Skeletal muscle satellite cell (primary cell): Measurements from ENCODE around the gene IRS2.

Experiments
- H3K27me3 ChIP-seq: 2 replicates; pipeline ENCODE4 v1.7.0; 2013; ENCODE audit warnings: low read length; ENCODE audit not compliant: control insufficient read depth, insufficient read depth
- H3K36me3 ChIP-seq: 2 replicates; pipeline ENCODE4 v1.7.0; 2013; ENCODE audit warnings: mild to moderate bottlenecking, control low read depth, low read length; ENCODE audit not compliant: insufficient read depth
- H3K4me1 ChIP-seq: 2 replicates; pipeline ENCODE4 v1.7.0; 2013; ENCODE audit warnings: low read length; ENCODE audit not compliant: control insufficient read depth, insufficient read depth
- H3K4me2 ChIP-seq: 2 replicates; pipeline ENCODE4 v1.7.0; 2013; ENCODE audit warnings: mild to moderate bottlenecking, low read length
- H3K4me3 ChIP-seq: 2 replicates; pipeline ENCODE4 v1.7.0; 2013; ENCODE audit warnings: low read length
- H3K9ac ChIP-seq: 2 replicates; pipeline ENCODE4 v1.7.0; 2013; ENCODE audit warnings: mild to moderate bottlenecking, low read depth, low read length, moderate library complexity
- H3K9me3 ChIP-seq: replicated peaks from 2 replicates; pipeline ENCODE4 v1.7.0; 2013; ENCODE audit warnings: mild to moderate bottlenecking, control low read depth, low read length

The IRS2 gene

GRCh38 chr13:109802936-109803335 is 16.6 kb upstream of the IRS2 start:
- no peaks in the 10 kb centered on the region for H3K36me3 ChIP-seq
- no peak overlapping the region for H3K9ac ChIP-seq
- no peaks in the 10 kb centered on the region for H3K4me1 ChIP-seq
- no peak overlapping the region for H3K4me2 ChIP-seq
- H3K9me3 ChIP-seq = no peaks in the 10 kb centered on the region
- no peaks in the 10 kb centered on the region for H3K27me3 ChIP-seq
- no peak overlapping the region for H3K4me3 ChIP-seq

DNA sequence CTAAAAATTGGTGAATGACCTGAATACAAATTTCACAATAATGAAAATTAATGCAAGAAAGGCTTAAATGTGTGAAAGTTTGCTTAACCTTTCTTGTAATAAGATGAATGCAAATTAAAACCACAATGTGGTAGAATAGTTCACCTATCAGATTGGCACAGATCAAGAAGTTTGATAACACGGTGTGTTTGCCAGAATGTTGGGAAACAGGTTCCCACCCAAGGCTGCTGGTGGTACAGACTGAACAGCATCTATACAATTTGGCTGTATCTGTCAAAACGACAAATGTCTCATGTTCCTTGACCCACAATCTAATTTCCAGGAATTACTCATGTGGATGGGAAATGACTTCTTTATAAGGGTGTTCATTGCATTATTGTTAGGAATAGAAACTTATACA is 8.6 kb upstream of the IRS2 start:
- Histone ChIP-seq H3K27me3 (no peaks in the 10 kb centered on the region), H3K4me2 (no peak overlapping the region), H3K4me3 (no peak overlapping the region), H3K36me3 (no peaks in the 10 kb centered on the region), H3K9ac (no peak overlapping the region), H3K9me3 (no peaks in the 10 kb centered on the region), H3K4me1 (peaks cover 15% of the 10 kb centered on the region)

- no peaks in the 10 kb centered on the region for H3K27me3 ChIP-seq
- no peak overlapping the region for H3K9ac ChIP-seq
- H3K4me1 ChIP-seq = peaks cover 23% of the 10 kb centered on the region
- H3K36me3 ChIP-seq = no peaks in the 10 kb centered on the region
- H3K9me3 ChIP-seq = no peaks in the 10 kb centered on the region
- no peak overlapping the region for H3K4me2 ChIP-seq
- no peak overlapping the region for H3K4me3 ChIP-seq
Measured at GRCh38 chr13:109794095-109794494, 7.7 kb upstream of the IRS2 start.

DNA sequence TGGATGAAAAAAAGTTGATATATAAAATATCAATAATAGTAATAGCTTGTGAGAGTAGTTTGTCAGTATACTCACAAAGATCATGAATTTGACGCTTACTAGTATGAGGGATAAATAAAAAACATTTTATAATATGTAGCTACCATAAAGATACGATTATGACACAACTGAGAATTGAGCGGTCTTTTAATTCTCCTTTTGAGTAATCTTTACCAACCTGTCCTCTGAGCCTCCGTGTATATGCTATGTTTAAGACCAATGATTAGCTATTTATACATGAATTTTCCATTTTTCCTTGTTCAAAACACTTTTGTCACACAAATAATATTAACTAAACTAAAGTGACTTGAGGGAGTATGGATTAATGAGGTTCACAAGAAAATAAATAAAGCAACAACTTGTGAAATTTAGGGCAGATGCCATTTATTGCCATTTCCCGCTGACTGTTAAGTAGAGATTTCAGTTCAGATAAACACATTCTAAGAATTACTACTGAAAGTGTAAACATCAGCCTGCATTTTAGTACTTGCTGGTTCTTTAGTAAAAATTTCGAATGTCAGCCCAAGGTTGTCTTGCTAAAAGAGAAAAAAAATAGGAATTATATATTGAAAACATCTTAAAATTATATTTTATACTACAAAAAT is 6.2 kb upstream of the IRS2 start:
- no peak overlapping the region for H3K9ac ChIP-seq
- no peaks in the 10 kb centered on the region for H3K9me3 ChIP-seq
- H3K4me3 ChIP-seq = no peak overlapping the region
- no peak overlapping the region for H3K4me2 ChIP-seq
- H3K27me3 ChIP-seq = no peaks in the 10 kb centered on the region
- H3K4me1 ChIP-seq = peaks cover 34% of the 10 kb centered on the region
- H3K36me3 ChIP-seq = no peaks in the 10 kb centered on the region

DNA sequence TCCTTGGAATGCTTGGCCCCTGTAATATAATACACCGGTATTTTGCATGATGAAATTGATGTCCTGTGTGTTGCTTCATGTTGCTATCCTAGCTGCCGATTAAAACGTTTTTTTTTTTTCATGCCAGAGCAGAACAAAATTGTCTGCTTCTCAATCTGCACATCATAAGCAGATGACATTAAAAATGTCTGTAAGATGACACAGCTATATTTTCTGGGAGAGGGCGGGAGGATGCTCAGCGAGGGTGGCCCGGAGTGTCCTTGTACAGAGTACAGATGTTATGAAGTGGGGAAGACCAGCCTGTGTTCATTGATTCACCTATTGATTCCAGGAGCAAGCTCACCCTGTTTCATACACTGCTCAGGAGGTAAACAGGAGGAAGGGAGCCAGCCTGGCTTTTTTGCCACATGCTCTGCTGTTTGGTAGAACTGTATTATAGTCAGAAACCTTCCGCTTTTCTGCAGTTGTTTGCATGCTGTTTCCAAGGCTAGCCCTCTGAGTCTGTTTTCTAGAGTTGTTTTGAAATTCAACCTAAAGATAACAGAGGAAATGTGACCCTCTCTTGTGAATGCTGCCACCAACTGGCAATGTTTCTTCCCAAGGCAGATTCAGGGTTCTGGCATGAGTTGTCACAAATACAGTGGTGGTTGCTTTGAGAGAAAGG is 4.7 kb upstream of the IRS2 start:
- Histone ChIP-seq H3K9me3 (no peaks in the 10 kb centered on the region), H3K4me3 (no peak overlapping the region), H3K36me3 (no peaks in the 10 kb centered on the region), H3K4me2 (peak overlapping the region; percentile 48), H3K27me3 (no peaks in the 10 kb centered on the region), H3K4me1 (peaks cover 34% of the 10 kb centered on the region), H3K9ac (peak overlapping the region; percentile 41)

DNA sequence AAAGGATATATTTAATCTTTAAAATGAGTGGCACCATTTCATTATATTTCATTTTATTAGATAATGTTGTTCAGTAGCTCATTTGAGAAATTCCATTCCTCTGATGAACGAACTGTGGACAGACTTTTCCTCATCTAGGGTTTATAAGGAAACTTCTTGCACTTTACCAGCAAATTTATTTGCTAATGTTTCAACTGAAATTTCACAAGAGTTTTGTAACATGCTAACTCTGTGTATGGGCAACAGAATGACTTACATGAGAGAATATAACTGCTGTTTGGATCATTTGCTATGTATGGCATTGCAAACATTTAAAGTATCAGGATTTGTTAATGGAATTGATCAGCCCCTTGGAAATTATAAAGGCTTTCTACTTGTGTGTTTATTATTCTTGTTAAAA is 3.7 kb upstream of the IRS2 start:
- Histone ChIP-seq H3K36me3 (peaks cover 3% of the 10 kb centered on the region), H3K27me3 (no peaks in the 10 kb centered on the region), H3K4me1 (peaks cover 34% of the 10 kb centered on the region), H3K9ac (peak overlapping the region; percentile 97), H3K4me3 (no peak overlapping the region), H3K9me3 (no peaks in the 10 kb centered on the region), H3K4me2 (peak overlapping the region; percentile 91)

- H3K4me2 ChIP-seq = peak overlapping the region; percentile 91
- peak overlapping the region; percentile 97 for H3K9ac ChIP-seq
- H3K27me3 ChIP-seq = no peaks in the 10 kb centered on the region
- peak overlapping the region; percentile 24 for H3K4me3 ChIP-seq
- no peaks in the 10 kb centered on the region for H3K9me3 ChIP-seq
- peaks cover 8% of the 10 kb centered on the region for H3K36me3 ChIP-seq
- H3K4me1 ChIP-seq = peaks cover 34% of the 10 kb centered on the region
Measured at GRCh38 chr13:109789262-109789661, 2.9 kb upstream of the IRS2 start.

DNA sequence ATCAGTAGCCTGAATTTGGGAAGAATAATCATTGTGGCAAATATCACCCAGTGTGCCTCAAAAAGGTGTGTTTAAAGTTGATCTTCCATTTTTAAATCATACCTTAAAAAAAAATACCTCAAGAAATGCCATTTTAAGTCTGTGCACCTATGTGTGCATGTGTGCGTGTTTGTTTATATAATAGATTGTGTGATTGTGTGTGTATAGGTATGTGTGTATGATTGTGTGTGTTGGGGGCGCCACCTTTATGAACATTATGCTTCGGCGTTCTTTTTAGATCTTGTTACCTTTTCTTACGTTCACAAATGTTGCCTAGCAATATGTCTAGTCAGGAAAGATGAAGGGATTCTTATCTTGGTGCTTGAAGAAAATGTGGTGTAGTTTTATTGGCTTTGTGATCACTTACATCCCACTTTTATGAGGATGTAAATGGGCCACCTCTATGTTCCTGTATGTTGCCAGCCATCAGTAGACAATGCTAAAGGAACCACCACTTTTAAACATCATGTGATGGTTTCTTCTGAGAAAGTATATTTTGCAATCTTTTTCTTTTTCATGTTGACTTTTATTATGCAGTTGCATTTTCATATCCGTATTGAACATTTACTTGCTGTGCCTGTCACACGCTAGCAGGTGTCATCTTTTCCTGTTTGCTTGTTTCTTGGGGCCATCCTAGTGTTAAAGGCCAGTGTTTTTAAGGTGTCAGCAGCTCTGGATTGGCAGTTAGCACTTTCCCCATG is 2.2 kb upstream of the IRS2 start:
- H3K4me3 ChIP-seq = peak overlapping the region; percentile 24
- H3K9ac ChIP-seq = peak overlapping the region; percentile 97
- H3K36me3 ChIP-seq = peaks cover 15% of the 10 kb centered on the region
- H3K27me3 ChIP-seq = no peaks in the 10 kb centered on the region
- H3K9me3 ChIP-seq = no peaks in the 10 kb centered on the region
- H3K4me2 ChIP-seq = peak overlapping the region; percentile 91
- peaks cover 34% of the 10 kb centered on the region for H3K4me1 ChIP-seq

DNA sequence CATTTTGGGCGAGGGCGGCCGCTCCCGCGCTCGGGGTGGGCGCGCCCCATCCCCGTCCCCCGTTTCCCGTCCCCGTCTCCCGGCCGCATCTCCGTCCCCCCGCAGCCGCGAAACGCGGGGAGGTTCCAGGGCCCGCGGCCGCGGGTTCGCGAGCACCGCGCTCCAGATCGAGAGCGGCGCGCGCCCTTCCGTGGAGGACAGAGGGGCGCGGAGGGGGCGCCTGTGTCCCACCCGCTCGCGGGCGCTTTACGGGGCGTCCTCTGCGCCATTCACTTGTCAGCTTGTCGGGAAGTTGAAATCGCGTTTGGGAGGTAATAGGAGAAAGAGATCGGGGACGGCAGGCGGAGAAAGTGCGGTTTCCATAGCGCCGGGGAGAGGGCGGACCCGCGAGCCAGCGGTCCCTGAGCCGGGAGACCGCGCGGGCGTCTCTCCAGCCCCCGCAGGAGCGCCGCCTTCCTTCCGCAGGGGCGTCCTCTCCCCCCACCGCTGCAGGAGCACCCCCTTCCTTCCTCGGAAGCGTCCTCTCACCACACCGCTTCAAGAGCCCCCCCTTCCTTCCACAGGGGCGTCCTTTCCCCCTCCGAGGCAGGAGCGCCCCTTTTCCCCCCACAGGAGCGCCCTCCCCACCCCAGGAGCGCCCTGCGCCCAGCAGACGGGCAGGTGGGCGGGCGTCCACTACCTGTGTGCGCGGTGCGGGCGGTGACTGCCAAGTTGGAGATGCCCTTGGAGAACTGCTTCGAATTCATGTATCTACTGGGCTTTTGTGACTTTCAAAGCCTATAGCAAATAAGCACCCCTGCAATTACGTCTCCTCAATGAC is 962 bp upstream of the IRS2 start:
- H3K9ac ChIP-seq = peak overlapping the region; percentile 97
- peak overlapping the region; percentile 87 for H3K4me3 ChIP-seq
- no peaks in the 10 kb centered on the region for H3K27me3 ChIP-seq
- peaks cover 43% of the 10 kb centered on the region for H3K4me1 ChIP-seq
- peak overlapping the region; percentile 91 for H3K4me2 ChIP-seq
- peaks cover 27% of the 10 kb centered on the region for H3K36me3 ChIP-seq
- H3K9me3 ChIP-seq = no peaks in the 10 kb centered on the region

GRCh38 chr13:109785892-109786450 is 412 bp downstream of the IRS2 start:
- Histone ChIP-seq H3K9ac (peak overlapping the region; percentile 92), H3K36me3 (peaks cover 41% of the 10 kb centered on the region), H3K4me2 (peak overlapping the region; percentile 98), H3K4me1 (peaks cover 47% of the 10 kb centered on the region), H3K27me3 (no peaks in the 10 kb centered on the region), H3K9me3 (no peaks in the 10 kb centered on the region), H3K4me3 (peak overlapping the region; percentile 87)
